ENCODE data around the gene CLIP1. TPM values are rescaled to one million over a fixed set of nuclear protein-coding genes. Genes with fewer than 3 reads are reported as not detected.

CLIP1 gene
- total RNA-seq, 1 donor from 2014 or later, result 50.8 TPM

- no peak overlapping the region for H3K27ac Mint-ChIP-seq
- DNase-seq (ENCODE audit: low spot score), result no peak
- Histone ChIP-seq H3K27me3 (peaks cover 7% of the 10 kb centered on the region), H3K9me3 (ENCODE audit: low read depth) (no peaks in the 10 kb centered on the region), H3K4me3 (no peak overlapping the region), H3K9ac (no peak overlapping the region), H3K4me2 (no peak overlapping the region), H2AFZ (replicated peaks) (no peak overlapping the region), H3K79me2 (ENCODE audit: low read depth) (peaks cover 28% of the 10 kb centered on the region), H3K36me3 (no peaks in the 10 kb centered on the region), H3F3A (ENCODE audit: low read depth) (peaks cover 40% of the 10 kb centered on the region), H4K20me1 (ENCODE audit: low read depth) (peaks cover 33% of the 10 kb centered on the region), H3K27ac (no peak overlapping the region), H3K4me1 (peaks cover 24% of the 10 kb centered on the region)
- H3K27me3 Mint-ChIP-seq (ENCODE audit: insufficient read depth, low read depth), result peaks cover 2% of the 10 kb centered on the region
- H3K4me1 Mint-ChIP-seq, result peaks cover 26% of the 10 kb centered on the region
- H3K4me3 Mint-ChIP-seq, result peak overlapping the region; percentile 78
- H3K36me3 Mint-ChIP-seq, result peaks cover 14% of the 10 kb centered on the region
- H3K9me3 Mint-ChIP-seq, result no peaks in the 10 kb centered on the region
- TF ChIP-seq, protein P1, sequence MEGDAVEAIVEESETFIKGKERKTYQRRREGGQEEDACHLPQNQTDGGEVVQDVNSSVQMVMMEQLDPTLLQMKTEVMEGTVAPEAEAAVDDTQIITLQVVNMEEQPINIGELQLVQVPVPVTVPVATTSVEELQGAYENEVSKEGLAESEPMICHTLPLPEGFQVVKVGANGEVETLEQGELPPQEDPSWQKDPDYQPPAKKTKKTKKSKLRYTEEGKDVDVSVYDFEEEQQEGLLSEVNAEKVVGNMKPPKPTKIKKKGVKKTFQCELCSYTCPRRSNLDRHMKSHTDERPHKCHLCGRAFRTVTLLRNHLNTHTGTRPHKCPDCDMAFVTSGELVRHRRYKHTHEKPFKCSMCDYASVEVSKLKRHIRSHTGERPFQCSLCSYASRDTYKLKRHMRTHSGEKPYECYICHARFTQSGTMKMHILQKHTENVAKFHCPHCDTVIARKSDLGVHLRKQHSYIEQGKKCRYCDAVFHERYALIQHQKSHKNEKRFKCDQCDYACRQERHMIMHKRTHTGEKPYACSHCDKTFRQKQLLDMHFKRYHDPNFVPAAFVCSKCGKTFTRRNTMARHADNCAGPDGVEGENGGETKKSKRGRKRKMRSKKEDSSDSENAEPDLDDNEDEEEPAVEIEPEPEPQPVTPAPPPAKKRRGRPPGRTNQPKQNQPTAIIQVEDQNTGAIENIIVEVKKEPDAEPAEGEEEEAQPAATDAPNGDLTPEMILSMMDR (IDR thresholded peaks at IDR 0.05), result no peak
- TF ChIP-seq EZH2phosphoT487 (IDR thresholded peaks at IDR 0.05) (no peak), EZH2 (IDR thresholded peaks at IDR 0.05) (no peak)
Observed at GRCh38 chr12:122227341-122227740, 195.1 kb downstream of the CLIP1 start.

- H3K4me2 ChIP-seq, result peak overlapping the region; percentile 62
- no peak overlapping the region for H3K27ac ChIP-seq
- peaks cover 7% of the 10 kb centered on the region for H3K27me3 ChIP-seq
- H3K27me3 Mint-ChIP-seq (ENCODE audit: insufficient read depth, low read depth), result peaks cover 2% of the 10 kb centered on the region
- TF ChIP-seq, protein P1 (IDR thresholded peaks at IDR 0.05), result no peak
- TF ChIP-seq EZH2 (IDR thresholded peaks at IDR 0.05), result no peak
- TF ChIP-seq EZH2phosphoT487 (IDR thresholded peaks at IDR 0.05), result no peak
- H3K4me3 ChIP-seq, result peak overlapping the region; percentile 27
- peaks cover 5% of the 10 kb centered on the region for H3K36me3 ChIP-seq
- no peaks in the 10 kb centered on the region for H3K9me3 ChIP-seq (ENCODE audit: low read depth)
- H2AFZ ChIP-seq (replicated peaks), result no peak overlapping the region
- H4K20me1 ChIP-seq (ENCODE audit: low read depth), result peaks cover 36% of the 10 kb centered on the region
- DNase-seq (ENCODE audit: low spot score), result no peak
- H3K4me3 Mint-ChIP-seq, result peak overlapping the region; percentile 97
- H3K4me1 ChIP-seq, result peaks cover 24% of the 10 kb centered on the region
- peaks cover 26% of the 10 kb centered on the region for H3K4me1 Mint-ChIP-seq
- no peaks in the 10 kb centered on the region for H3K9me3 Mint-ChIP-seq
- H3K36me3 Mint-ChIP-seq, result peaks cover 13% of the 10 kb centered on the region
- peaks cover 40% of the 10 kb centered on the region for H3F3A ChIP-seq (ENCODE audit: low read depth)
- no peak overlapping the region for H3K9ac ChIP-seq
- no peak overlapping the region for H3K27ac Mint-ChIP-seq
- H3K79me2 ChIP-seq (ENCODE audit: low read depth), result peaks cover 36% of the 10 kb centered on the region
Observed at GRCh38 chr12:122226366-122227125, 195.9 kb downstream of the CLIP1 start.

DNA sequence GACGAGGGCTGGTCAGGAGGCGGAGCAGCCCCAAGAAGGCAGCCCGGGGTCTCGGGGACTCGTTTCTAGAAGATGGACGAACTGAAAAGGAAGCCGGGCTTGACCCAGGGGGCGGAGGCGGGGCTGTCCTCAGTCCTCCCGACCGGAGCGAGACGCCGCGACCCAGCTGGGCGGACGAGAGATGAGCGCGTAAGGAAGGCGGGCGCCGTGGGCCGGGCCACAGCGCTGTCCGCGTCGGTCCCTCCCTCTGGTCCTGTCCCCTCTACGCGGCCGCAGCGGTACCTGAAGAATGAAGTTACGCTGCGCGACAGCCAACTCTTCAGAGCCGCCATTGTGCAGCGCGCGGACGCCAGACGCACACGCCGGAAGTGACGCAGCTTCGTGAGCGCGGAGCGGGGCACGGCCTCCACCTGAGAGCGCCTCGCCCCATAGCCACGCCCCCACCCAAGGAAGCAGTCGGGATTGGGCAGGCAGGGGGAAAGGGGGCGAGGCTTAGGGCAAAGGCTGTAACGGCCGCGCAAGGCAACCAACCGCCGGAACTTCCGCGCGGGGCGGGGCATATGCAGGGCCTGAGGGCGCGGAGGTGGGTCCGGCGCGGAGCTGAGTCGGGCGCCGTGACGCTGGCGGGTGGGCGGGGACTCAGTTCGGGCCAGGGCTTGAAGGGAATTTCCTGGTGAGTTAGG lies 196.6 kb downstream of the CLIP1 start, which contains the start of gene DIABLO:
Gene DIABLO, minus strand, starts transcription at position 370 of the 683 bp plus-strand sequence. Its CDS starts 38 bp downstream, at position 332.
- Histone ChIP-seq H3K27me3 (peaks cover 7% of the 10 kb centered on the region), H3K9ac (peak within 1 kb of the TSS; percentile 88), H3K27ac (peak within 1 kb of the TSS; percentile 97), H3K79me2 (ENCODE audit: low read depth) (peaks cover 43% of the 10 kb centered on the region), H2AFZ (replicated peaks) (peak within 1 kb of the TSS; percentile 95), H3K36me3 (peaks cover 9% of the 10 kb centered on the region), H3K9me3 (ENCODE audit: low read depth) (no peaks in the 10 kb centered on the region), H3K4me3 (peak within 1 kb of the TSS; percentile 99), H3F3A (ENCODE audit: low read depth) (peaks cover 40% of the 10 kb centered on the region), H3K4me1 (peaks cover 24% of the 10 kb centered on the region), H3K4me2 (peak within 1 kb of the TSS; percentile 98), H4K20me1 (ENCODE audit: low read depth) (peaks cover 36% of the 10 kb centered on the region)
- Mint-ChIP-seq H3K36me3 (peaks cover 18% of the 10 kb centered on the region), H3K9me3 (no peaks in the 10 kb centered on the region), H3K4me3 (peak within 1 kb of the TSS; percentile 97), H3K27me3 (ENCODE audit: insufficient read depth, low read depth) (peaks cover 2% of the 10 kb centered on the region), H3K4me1 (peaks cover 26% of the 10 kb centered on the region), H3K27ac (peak within 1 kb of the TSS; percentile 94)
- DNase-seq (ENCODE audit: low spot score), result peak; percentile 100
- TF ChIP-seq, protein P1 (IDR thresholded peaks at IDR 0.05), result no peak
- no peak for TF ChIP-seq EZH2 (IDR thresholded peaks at IDR 0.05)
- no peak for TF ChIP-seq EZH2phosphoT487 (IDR thresholded peaks at IDR 0.05)

Other genes starting within 250 kb of the CLIP1 start
- not detected in 2 replicates for gene IL31, start 248.4 kb downstream of the CLIP1 start, total RNA-seq (ENCODE audit: low replicate concordance)
- gene LRRC43, start 239.5 kb downstream of the CLIP1 start, total RNA-seq (ENCODE audit: low replicate concordance), result 0.24 and 0.46 TPM in 2 replicates
- gene B3GNT4, start 219.0 kb downstream of the CLIP1 start, total RNA-seq (ENCODE audit: low replicate concordance), result 0.30 and 0.53 TPM in 2 replicates
- gene DIABLO, start 196.6 kb downstream of the CLIP1 start, total RNA-seq (ENCODE audit: low replicate concordance), result 114 and 131 TPM in 2 replicates
- 26.1 and 42.0 TPM in 2 replicates for gene VPS33A, start 156.2 kb downstream of the CLIP1 start, total RNA-seq (ENCODE audit: low replicate concordance)
- gene ZCCHC8, start 78.3 kb upstream of the CLIP1 start, total RNA-seq (ENCODE audit: low replicate concordance), result 34.5 and 49.1 TPM in 2 replicates
- gene RSRC2, start 104.3 kb upstream of the CLIP1 start, total RNA-seq (ENCODE audit: low replicate concordance), result 156 and 248 TPM in 2 replicates
- 196 and 249 TPM in 2 replicates for gene KNTC1, start 104.6 kb upstream of the CLIP1 start, total RNA-seq (ENCODE audit: low replicate concordance)

All from neural progenitor cell (in vitro differentiated cells).